ENCODE results near the gene CENPVL2. TPM values are rescaled to one million over a fixed set of nuclear protein-coding genes. Genes with fewer than 3 reads are reported as not detected.

CENPVL2 gene
- total RNA-seq, 2 experiments from 2014 or later: not detected

Other genes with a start within 250 kb of the CENPVL2 start
- gene NUDT11, start 186.2 kb downstream of the CENPVL2 start, total RNA-seq: under 1 TPM; 0.65 to 0.83 TPM
- not detected for gene CENPVL3, start 63.9 kb downstream of the CENPVL2 start, total RNA-seq
- gene CENPVL1, start 27.7 kb upstream of the CENPVL2 start, total RNA-seq: not detected
- gene GSPT2, start 60.6 kb upstream of the CENPVL2 start, total RNA-seq: 10 to 100 TPM; 13.2 to 14.3 TPM
- gene MAGED1, start 210.8 kb upstream of the CENPVL2 start, total RNA-seq: 10 to 100 TPM; 52.5 to 54.0 TPM